Activated T-cell treated with anti-CD3 and anti-CD28 coated beads, Interleukin-2, amount 50 U/mL, for 4 hours (primary cell): ENCODE results near the gene PAPLN. TPM values are rescaled to one million over a fixed set of nuclear protein-coding genes. Genes with fewer than 3 reads are reported as not detected.
A peak's percentile ranks its signal among the peaks of the same experiment; 100 is the strongest.

Experiments
- ATAC-seq, 2 donors: fragments of 200-7000 bp; cut with Tn5 transposase; one replicate each; pipeline ENCODE4 v1.10.0; 2021
- DNase-seq: peaks from one replicate; pipeline ENCODE4 v3.0.0-alpha.2; 2020
- H3K27me3 Mint-ChIP-seq: one replicate; pipeline ENCODE4 v1.8.0; 2021; ENCODE audit warnings: low read depth, mixed read lengths
- H3K36me3 Mint-ChIP-seq: one replicate; pipeline ENCODE4 v1.8.0; 2022; ENCODE audit warnings: mixed read lengths; ENCODE audit not compliant: insufficient read depth
- H3K4me1 Mint-ChIP-seq: one replicate; pipeline ENCODE4 v1.8.0; 2021; ENCODE audit warnings: low read depth, mixed read lengths
- H3K4me3 Mint-ChIP-seq: one replicate; pipeline ENCODE4 v1.8.0; 2021; ENCODE audit warnings: mild to moderate bottlenecking, moderate library complexity, mixed read lengths
- H3K9me3 Mint-ChIP-seq: one replicate; pipeline ENCODE4 v1.8.0; 2021; ENCODE audit warnings: mixed read lengths
- total RNA-seq, 3 donors: library from RNA; stranded (reverse); gene quantifications; one replicate each; pipeline ENCODE4 v1.2.1, GENCODE V29; 2021

Gene PAPLN
- total RNA-seq, 3 donors from 2014 or later: 0.08 to 0.19 (median 0.18) TPM

DNA sequence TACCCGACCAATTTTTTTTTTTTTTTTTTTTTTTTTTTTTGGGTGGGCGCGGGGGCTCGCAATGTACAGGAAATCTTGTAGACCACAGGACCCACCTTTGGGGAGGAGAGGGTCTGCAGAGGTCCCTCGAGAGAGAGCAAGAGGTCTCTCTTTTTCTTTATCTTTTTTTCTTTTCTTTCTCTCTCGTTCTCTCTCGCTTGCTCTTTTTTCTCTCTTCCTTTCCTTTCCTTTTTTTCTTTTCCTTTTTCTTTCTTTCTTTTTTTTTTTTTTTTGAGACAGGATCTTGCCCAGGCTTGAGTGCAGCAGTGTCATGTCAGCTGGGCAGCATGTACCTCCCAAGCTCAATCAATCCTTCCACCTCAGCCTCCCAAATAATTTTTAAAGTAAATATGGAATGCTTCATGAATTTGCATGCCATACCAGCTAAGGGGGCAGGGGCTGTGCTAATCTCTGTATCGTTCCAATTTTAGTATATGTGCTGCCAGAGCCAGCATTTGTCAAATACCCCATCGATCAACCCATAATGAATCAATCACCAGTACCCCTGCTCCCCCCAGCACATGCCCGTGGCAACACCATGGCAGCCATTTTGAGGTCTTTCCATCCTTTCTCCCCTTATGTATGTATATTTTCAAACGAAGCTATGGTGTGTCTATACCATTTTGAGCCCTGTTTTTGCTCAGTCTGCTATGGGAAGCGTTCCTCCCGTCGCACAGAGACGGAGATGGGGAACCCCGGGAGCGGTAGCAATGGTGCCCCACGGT, 9.3 kb downstream of the PAPLN start:
- Mint-ChIP-seq H3K4me3 (peak overlapping the region; percentile 77), H3K36me3 (no peaks in the 10 kb centered on the region), H3K4me1 (peaks cover 20% of the 10 kb centered on the region), H3K27me3 (peaks cover 40% of the 10 kb centered on the region), H3K9me3 (no peaks in the 10 kb centered on the region)
- DNase-seq (no peak), ATAC-seq (no peak)

DNA sequence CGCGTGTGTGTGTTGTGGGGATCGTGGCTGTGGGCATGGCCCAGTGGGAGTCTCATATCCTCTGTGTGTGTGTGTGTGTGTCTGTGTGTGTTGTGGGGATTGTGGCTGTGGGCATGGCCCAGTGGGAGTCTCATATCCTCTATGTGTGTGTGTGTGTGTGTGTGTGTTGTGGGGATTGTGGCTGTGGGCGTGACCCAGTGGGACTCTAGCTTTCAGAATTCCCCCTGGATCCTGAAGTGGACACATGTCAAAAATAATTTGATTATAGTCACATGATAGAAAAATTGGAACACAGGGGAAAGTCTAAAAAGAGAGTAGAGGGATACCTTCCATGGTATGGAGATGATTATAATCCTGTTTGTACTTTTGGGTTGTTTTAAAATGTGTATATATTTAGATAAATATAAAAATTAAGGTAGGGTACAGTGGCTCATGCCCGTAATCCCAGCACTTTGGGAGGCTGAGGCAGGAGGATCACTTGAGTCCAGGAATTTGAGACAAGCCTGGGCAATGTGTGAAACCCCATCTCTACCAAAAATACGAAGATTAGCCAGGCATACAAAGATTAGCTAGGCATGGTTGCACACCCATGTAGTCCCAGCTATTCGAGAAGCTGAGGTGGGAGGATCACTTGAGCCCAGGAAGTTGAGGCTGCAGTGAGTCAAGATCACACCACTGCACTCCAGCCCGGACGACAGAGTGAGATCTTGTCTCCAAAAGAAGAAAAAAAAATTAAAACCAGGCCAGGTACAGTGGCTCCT, 11.0 kb downstream of the PAPLN start:
- Mint-ChIP-seq H3K4me3 (no peak overlapping the region), H3K4me1 (peaks cover 14% of the 10 kb centered on the region), H3K27me3 (peaks cover 26% of the 10 kb centered on the region), H3K9me3 (no peaks in the 10 kb centered on the region), H3K36me3 (no peaks in the 10 kb centered on the region)
- no peak for DNase-seq
- ATAC-seq: no peak

DNA sequence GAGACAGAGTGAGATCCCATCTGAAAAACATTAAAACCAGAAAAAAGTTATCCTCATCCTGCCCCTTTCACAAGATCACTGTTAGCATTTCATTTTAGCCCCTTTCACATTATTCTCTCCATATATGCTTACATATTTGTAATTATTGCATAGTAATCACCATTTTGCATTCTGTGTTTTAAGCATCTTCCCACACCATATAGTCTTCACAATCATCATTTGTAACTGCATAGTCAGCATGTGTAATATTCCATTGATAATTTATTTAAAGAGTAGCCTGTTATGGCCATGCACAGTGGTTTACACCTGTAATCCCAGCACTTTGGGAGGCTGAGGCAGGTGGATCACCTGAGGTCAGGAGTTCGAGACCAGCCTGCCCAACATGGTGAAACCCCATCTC, 11.8 kb downstream of the PAPLN start:
- peaks cover 12% of the 10 kb centered on the region for H3K4me1 Mint-ChIP-seq
- DNase-seq (no peak), ATAC-seq (no peak)
- H3K4me3 Mint-ChIP-seq: no peak overlapping the region
- H3K36me3 Mint-ChIP-seq: no peaks in the 10 kb centered on the region
- peaks cover 20% of the 10 kb centered on the region for H3K27me3 Mint-ChIP-seq
- no peaks in the 10 kb centered on the region for H3K9me3 Mint-ChIP-seq

- ATAC-seq (no peak), DNase-seq (no peak)
- H3K4me1 Mint-ChIP-seq: peaks cover 12% of the 10 kb centered on the region
- peaks cover 14% of the 10 kb centered on the region for H3K27me3 Mint-ChIP-seq
- no peaks in the 10 kb centered on the region for H3K36me3 Mint-ChIP-seq
- H3K9me3 Mint-ChIP-seq: no peaks in the 10 kb centered on the region
- H3K4me3 Mint-ChIP-seq: no peak overlapping the region
Measured at GRCh38 chr14:73249564-73250316, 12.4 kb downstream of the PAPLN start.

- no peak overlapping the region for H3K4me3 Mint-ChIP-seq
- peaks cover 12% of the 10 kb centered on the region for H3K4me1 Mint-ChIP-seq
- H3K9me3 Mint-ChIP-seq: no peaks in the 10 kb centered on the region
- DNase-seq (no peak), ATAC-seq (no peak)
- H3K36me3 Mint-ChIP-seq: no peaks in the 10 kb centered on the region
- peaks cover 9% of the 10 kb centered on the region for H3K27me3 Mint-ChIP-seq
Measured at GRCh38 chr14:73250317-73250713, 13.0 kb downstream of the PAPLN start.

DNA sequence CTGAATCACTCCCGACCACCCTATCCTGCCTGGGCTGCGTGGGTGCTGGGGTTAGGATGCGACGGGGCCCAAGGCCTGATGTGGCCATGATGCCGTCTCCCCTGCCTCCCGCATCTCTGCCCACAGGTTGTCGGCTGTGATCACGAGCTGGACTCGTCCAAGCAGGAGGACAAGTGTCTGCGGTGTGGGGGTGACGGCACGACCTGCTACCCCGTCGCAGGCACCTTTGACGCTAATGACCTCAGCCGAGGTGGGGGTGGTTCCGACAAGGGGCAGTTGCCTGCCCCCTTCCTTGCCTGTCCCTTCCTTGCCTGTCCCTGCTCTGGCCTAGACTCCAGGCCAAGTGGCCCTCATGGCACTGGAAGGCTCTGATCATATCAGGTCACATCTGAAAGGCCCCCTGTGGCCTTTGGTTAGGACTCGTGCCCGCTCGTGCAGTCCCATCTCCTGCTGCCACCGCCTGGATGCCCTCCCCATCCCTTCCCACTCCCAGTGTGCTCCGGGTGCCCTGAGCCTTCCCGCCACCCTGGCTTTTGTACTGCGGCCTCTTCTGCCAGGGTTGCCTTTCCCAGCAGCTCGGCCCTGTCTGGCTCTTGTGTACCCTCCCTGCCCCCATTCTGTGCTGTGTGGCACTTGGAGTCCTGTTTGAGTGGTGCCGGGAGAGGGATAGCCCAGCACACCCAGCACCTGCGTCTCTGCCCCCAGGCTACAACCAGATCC, 13.6 kb downstream of the PAPLN start:
- no peak overlapping the region for H3K4me3 Mint-ChIP-seq
- H3K27me3 Mint-ChIP-seq: peaks cover 9% of the 10 kb centered on the region
- H3K9me3 Mint-ChIP-seq: no peaks in the 10 kb centered on the region
- no peak for ATAC-seq
- H3K36me3 Mint-ChIP-seq: no peaks in the 10 kb centered on the region
- peaks cover 12% of the 10 kb centered on the region for H3K4me1 Mint-ChIP-seq
- DNase-seq: no peak

DNA sequence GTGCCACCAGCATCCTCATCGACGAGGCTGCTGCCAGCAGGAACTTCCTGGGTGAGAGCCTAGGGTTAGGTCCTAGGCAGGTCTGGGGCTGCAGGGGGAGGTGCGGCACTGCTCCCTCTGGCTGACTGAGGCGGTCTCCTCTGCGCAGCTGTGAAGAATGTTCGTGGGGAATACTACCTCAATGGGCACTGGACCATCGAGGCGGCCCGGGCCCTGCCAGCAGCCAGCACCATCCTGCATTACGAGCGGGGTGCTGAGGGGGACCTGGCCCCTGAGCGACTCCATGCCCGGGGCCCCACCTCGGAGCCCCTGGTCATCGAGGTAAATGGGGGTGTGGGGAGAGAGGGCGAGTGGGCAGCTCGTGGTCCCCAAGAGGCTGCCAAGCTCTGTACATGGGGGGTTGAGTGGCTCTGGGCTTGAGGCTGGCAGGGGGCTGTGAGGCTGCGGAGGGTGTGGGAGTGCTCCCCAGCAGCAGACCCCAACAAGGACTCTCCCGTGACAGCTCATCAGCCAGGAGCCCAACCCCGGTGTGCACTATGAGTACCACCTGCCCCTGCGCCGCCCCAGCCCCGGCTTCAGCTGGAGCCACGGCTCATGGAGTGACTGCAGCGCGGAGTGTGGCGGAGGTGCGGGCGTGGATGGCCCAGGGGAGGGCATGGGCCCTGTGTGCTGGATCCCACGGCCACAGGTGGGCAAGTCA, 14.4 kb downstream of the PAPLN start:
- Mint-ChIP-seq H3K4me3 (no peak overlapping the region), H3K4me1 (peaks cover 9% of the 10 kb centered on the region), H3K9me3 (no peaks in the 10 kb centered on the region), H3K27me3 (peaks cover 6% of the 10 kb centered on the region), H3K36me3 (no peaks in the 10 kb centered on the region)
- ATAC-seq (no peak), DNase-seq (no peak)

- no peak overlapping the region for H3K4me3 Mint-ChIP-seq
- no peak for ATAC-seq
- no peaks in the 10 kb centered on the region for H3K9me3 Mint-ChIP-seq
- no peak for DNase-seq
- no peaks in the 10 kb centered on the region for H3K27me3 Mint-ChIP-seq
- no peaks in the 10 kb centered on the region for H3K36me3 Mint-ChIP-seq
- H3K4me1 Mint-ChIP-seq: no peaks in the 10 kb centered on the region
Measured at GRCh38 chr14:73252491-73253322, 15.4 kb downstream of the PAPLN start.

- Mint-ChIP-seq H3K4me1 (peaks cover 3% of the 10 kb centered on the region), H3K27me3 (no peaks in the 10 kb centered on the region), H3K9me3 (no peaks in the 10 kb centered on the region), H3K4me3 (no peak overlapping the region), H3K36me3 (no peaks in the 10 kb centered on the region)
- DNase-seq: no peak
- ATAC-seq: no peak
Measured at GRCh38 chr14:73253323-73253610, 16.0 kb downstream of the PAPLN start.

- H3K27me3 Mint-ChIP-seq: no peaks in the 10 kb centered on the region
- H3K9me3 Mint-ChIP-seq: no peaks in the 10 kb centered on the region
- ATAC-seq (no peak), DNase-seq (no peak)
- no peak overlapping the region for H3K4me3 Mint-ChIP-seq
- no peaks in the 10 kb centered on the region for H3K36me3 Mint-ChIP-seq
- peaks cover 3% of the 10 kb centered on the region for H3K4me1 Mint-ChIP-seq
Measured at GRCh38 chr14:73253721-73254120, 16.4 kb downstream of the PAPLN start.

- H3K27me3 Mint-ChIP-seq: no peaks in the 10 kb centered on the region
- H3K4me3 Mint-ChIP-seq: no peak overlapping the region
- no peak for DNase-seq
- no peaks in the 10 kb centered on the region for H3K36me3 Mint-ChIP-seq
- peaks cover 3% of the 10 kb centered on the region for H3K4me1 Mint-ChIP-seq
- no peaks in the 10 kb centered on the region for H3K9me3 Mint-ChIP-seq
- ATAC-seq: no peak
Measured at GRCh38 chr14:73254247-73255004, 17.1 kb downstream of the PAPLN start.

GRCh38 chr14:73255005-73255400, 17.7 kb downstream of the PAPLN start:
- Mint-ChIP-seq H3K4me3 (no peak overlapping the region), H3K27me3 (no peaks in the 10 kb centered on the region), H3K4me1 (peaks cover 3% of the 10 kb centered on the region), H3K36me3 (no peaks in the 10 kb centered on the region), H3K9me3 (no peaks in the 10 kb centered on the region)
- no peak for DNase-seq
- no peak for ATAC-seq
